ENCODE data around the gene DCBLD2.

Gene DCBLD2
- long read RNA-seq, partial matches to known transcripts: 3 of 6 reads
- long read RNA-seq, other reads (novel, unspliced or antisense): 3 of 6 reads

GRCh38 chr3:98901392-98902350 is at the start of gene DCBLD2:
TSS of gene DCBLD2 (minus strand) at chr3:98901695. CDS start at chr3:98901326, 369 bp downstream.
- DNase-seq (ENCODE audit: low read depth in 1 of 2, low spot score in 1 of 2): peak; percentile 76 to 97
- Histone ChIP-seq H3K27ac (replicated peaks) (peak within 1 kb of the TSS; percentile 61), H3K4me3 (replicated peaks; ENCODE audit: insufficient read depth, low read length) (peak within 1 kb of the TSS; percentile 86), H3K27me3 (ENCODE audit: insufficient read depth, poor library complexity, severe bottlenecking) (no peaks in the 10 kb centered on the region)
- TF ChIP-seq POLR2AphosphoS5 (IDR thresholded peaks at IDR 0.05; ENCODE audit: low read depth) (peak; percentile 71), REST (IDR thresholded peaks at IDR 0.05; ENCODE audit: insufficient replicate concordance, low read depth) (no peak)

- Histone ChIP-seq H3K27ac (replicated peaks) (no peak overlapping the region), H3K27me3 (ENCODE audit: insufficient read depth, poor library complexity, severe bottlenecking) (no peaks in the 10 kb centered on the region), H3K4me3 (replicated peaks; ENCODE audit: insufficient read depth, low read length) (no peak overlapping the region)
- no peak for TF ChIP-seq CTCF (IDR thresholded peaks at IDR 0.05; ENCODE audit: insufficient read depth, low read length)
- DNase-seq (ENCODE audit: low read depth in 1 of 2, low spot score in 1 of 2): no peak
These were observed 44.2 kb upstream of the DCBLD2 start for GRCh38 chr3:98945666-98946065.

- no peak for TF ChIP-seq GABPA (IDR thresholded peaks at IDR 0.05; ENCODE audit: low read depth)
- no peak for DNase-seq (ENCODE audit: low read depth in 1 of 2, low spot score in 1 of 2)
- Histone ChIP-seq H3K4me3 (replicated peaks; ENCODE audit: insufficient read depth, low read length) (no peak overlapping the region), H3K27me3 (ENCODE audit: insufficient read depth, poor library complexity, severe bottlenecking) (no peaks in the 10 kb centered on the region), H3K27ac (replicated peaks) (no peak overlapping the region)
These were observed 43.6 kb upstream of the DCBLD2 start for GRCh38 chr3:98945101-98945524.

GRCh38 chr3:98930413-98930812 is 28.9 kb upstream of the DCBLD2 start:
- H3K4me3 ChIP-seq (replicated peaks; ENCODE audit: insufficient read depth, low read length): no peak overlapping the region
- no peak overlapping the region for H3K27ac ChIP-seq (replicated peaks)
- TF ChIP-seq REST (IDR thresholded peaks at IDR 0.05; ENCODE audit: insufficient replicate concordance, low read depth) (no peak), SPI1 (IDR thresholded peaks at IDR 0.05; ENCODE audit: borderline replicate concordance, low read depth) (no peak), CTCF (IDR thresholded peaks at IDR 0.05; ENCODE audit: insufficient read depth, low read length) (no peak), POLR2AphosphoS5 (IDR thresholded peaks at IDR 0.05; ENCODE audit: low read depth) (no peak)
- H3K27me3 ChIP-seq (ENCODE audit: insufficient read depth, poor library complexity, severe bottlenecking): no peaks in the 10 kb centered on the region
- no peak for DNase-seq (ENCODE audit: low read depth in 1 of 2, low spot score in 1 of 2)

- DNase-seq (ENCODE audit: low read depth in 1 of 2, low spot score in 1 of 2): no peak
These were observed 20.5 kb upstream of the DCBLD2 start for GRCh38 chr3:98921957-98922356.

More at GRCh38 chr3:98921957-98922356, 20.5 kb upstream of the DCBLD2 start:
- Histone ChIP-seq H3K27me3 (ENCODE audit: insufficient read depth, poor library complexity, severe bottlenecking) (peaks cover 2% of the 10 kb centered on the region), H3K4me3 (replicated peaks; ENCODE audit: insufficient read depth, low read length) (no peak overlapping the region), H3K27ac (replicated peaks) (no peak overlapping the region)
- no peak for TF ChIP-seq POLR2AphosphoS5 (IDR thresholded peaks at IDR 0.05; ENCODE audit: low read depth)
- TF ChIP-seq REST (IDR thresholded peaks at IDR 0.05; ENCODE audit: insufficient replicate concordance, low read depth): no peak
- no peak for TF ChIP-seq SPI1 (IDR thresholded peaks at IDR 0.05; ENCODE audit: borderline replicate concordance, low read depth)
- TF ChIP-seq CTCF (IDR thresholded peaks at IDR 0.05; ENCODE audit: insufficient read depth, low read length): no peak
- TF ChIP-seq GABPA (IDR thresholded peaks at IDR 0.05; ENCODE audit: low read depth): no peak
